SH-SY5Y (cell line): ENCODE data around the gene LPIN2.

Experiments used
- GATA2 ChIP-seq: IDR thresholded peaks from 2 replicates; pipeline ENCODE4 v1.6.1; 2011; ENCODE audit warnings: mild to moderate bottlenecking, low read depth, low read length
- GATA3 ChIP-seq: IDR thresholded peaks from 2 replicates; pipeline ENCODE4 v1.6.1; 2011; ENCODE audit warnings: low read depth, mild to moderate bottlenecking, low read length, moderate library complexity

DNA sequence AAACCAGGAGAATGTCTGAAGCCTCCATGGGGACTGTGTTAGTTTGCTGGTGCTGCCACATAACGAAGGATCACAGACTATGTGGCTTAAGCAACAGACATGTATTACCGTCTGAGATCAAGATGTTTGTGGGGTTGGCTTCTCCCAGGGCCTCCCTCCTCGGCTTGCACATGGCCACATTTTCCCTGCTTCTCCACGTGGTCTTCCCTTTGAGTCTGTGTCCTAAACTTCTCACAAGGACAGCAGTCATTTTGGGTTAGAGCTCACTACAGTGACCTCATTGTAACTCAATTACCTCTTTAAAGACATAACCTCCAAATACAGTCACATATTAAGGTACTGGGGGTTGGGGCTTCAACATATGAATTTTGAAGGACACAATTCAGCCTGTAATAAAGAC is 44.6 kb upstream of the LPIN2 start:
- TF ChIP-seq GATA3, result no peak
- no peak for TF ChIP-seq GATA2
